H1 (cell line): ENCODE data around the gene KIR2DL4. TPM values are rescaled to one million over a fixed set of nuclear protein-coding genes. Genes with fewer than 3 reads are reported as not detected.
"Not testable (repeated sequence)": the region's sequence is repeated elsewhere in the genome, so short reads cannot be mapped to it uniquely, and the experiment has no call there.

Source experiments
- CTCF ChIA-PET: fragments of 300-600 bp; sonication (Branson Sonifier 250); formaldehyde crosslinking; loops from one replicate; lab custom pipeline; 2021; ENCODE audit not compliant: partially characterized antibody; lab: Charles Lee
- POLR2A ChIA-PET: fragments of 300-600 bp; sonication (Branson Sonifier 250); formaldehyde crosslinking; loops from one replicate; lab custom pipeline; 2021; ENCODE audit warnings: inconsistent platforms; ENCODE audit not compliant: partially characterized antibody; lab: Charles Lee
- DNase-seq, 2 experiments: peaks; one replicate each; pipeline versions ENCODE4 v3.0.0 to v3.0.0-alpha.2; 2010 to 2022; ENCODE audit warnings: low spot score in 2 of 2, low read depth in 1 of 2, mixed read lengths in 1 of 2
- FAIRE-seq: peaks from 2 replicates; lab custom pipeline; 2011; peaks lifted over from hg19 to GRCh38; lab: Jason Lieb, UNC
- H2AFZ ChIP-seq: 2 replicates; pipeline ENCODE4 v1.8.1; 2012; ENCODE audit warnings: low read length, inconsistent platforms
- H2AK5ac ChIP-seq: 2 replicates; pipeline ENCODE4 v1.6.1; 2013; ENCODE audit warnings: low read depth, low read length
- H2BK120ac ChIP-seq: replicated peaks from 2 replicates; pipeline ENCODE3; 2013; ENCODE audit warnings: low read depth, low read length, inconsistent platforms
- H2BK12ac ChIP-seq: 2 replicates; pipeline ENCODE4 v1.6.1; 2013; ENCODE audit warnings: low read depth, low read length
- H2BK15ac ChIP-seq: 2 replicates; pipeline ENCODE4 v1.6.1; 2013; ENCODE audit warnings: low read length
- H2BK20ac ChIP-seq: 2 replicates; pipeline ENCODE4 v1.6.1; 2013; ENCODE audit warnings: low read length
- H2BK5ac ChIP-seq: 2 replicates; pipeline ENCODE4 v1.6.1; 2013; ENCODE audit warnings: low read depth, low read length
- H3K14ac ChIP-seq: 2 replicates; pipeline ENCODE4 v1.6.1; 2013; ENCODE audit warnings: inconsistent platforms; ENCODE audit not compliant: insufficient read length
- H3K18ac ChIP-seq: 2 replicates; pipeline ENCODE4 v1.6.1; 2013; ENCODE audit warnings: low read length; ENCODE audit errors: extremely low read depth
- H3K23ac ChIP-seq: 2 replicates; pipeline ENCODE4 v1.6.1; 2013; ENCODE audit warnings: inconsistent platforms; ENCODE audit not compliant: insufficient read length
- H3K23me2 ChIP-seq: 2 replicates; pipeline ENCODE4 v1.6.1; 2013; ENCODE audit warnings: low read depth, low read length
- H3K27ac ChIP-seq: 2 replicates; pipeline ENCODE4 v1.6.1; 2011; ENCODE audit warnings: low read depth, low read length, inconsistent platforms
- H3K27me3 ChIP-seq, 4 experiments: replicated peaks in 1 of 4; 1 replicate in 1 of 4; 2 replicates in 3 of 4; pipeline versions ENCODE4 v1.6.1 to v1.8.1; 2011 to 2013; ENCODE audit warnings: low read length in 3 of 4, mild to moderate bottlenecking in 3 of 4, inconsistent platforms in 2 of 4, mixed read lengths in 2 of 4, moderate library complexity in 1 of 4; ENCODE audit not compliant: control insufficient read depth in 3 of 4, insufficient read depth in 3 of 4; ENCODE audit errors: extremely low read depth in 1 of 4
- H3K36me3 ChIP-seq, 4 experiments: 2 replicates each; pipeline versions ENCODE4 v1.6.1 to v1.8.1; 2011 to 2013; ENCODE audit warnings: mild to moderate bottlenecking in 4 of 4, low read length in 3 of 4, moderate library complexity in 2 of 4, control low read depth in 1 of 4, inconsistent platforms in 1 of 4; ENCODE audit not compliant: insufficient read depth in 4 of 4, control insufficient read depth in 2 of 4
- H3K4ac ChIP-seq: replicated peaks from 2 replicates; pipeline ENCODE3; 2013; ENCODE audit warnings: low read length, low read depth, mixed read lengths, inconsistent platforms; ENCODE audit not compliant: insufficient read length
- H3K4me1 ChIP-seq, 4 experiments: replicated peaks in 1 of 4; 1 replicate in 1 of 4; 2 replicates in 3 of 4; pipeline versions ENCODE4 v1.6.1 to v1.8.1; 2011 to 2013; ENCODE audit warnings: low read length in 3 of 4, inconsistent platforms in 2 of 4, mixed read lengths in 1 of 4; ENCODE audit not compliant: insufficient read depth in 4 of 4, control insufficient read depth in 3 of 4
- H3K4me2 ChIP-seq, 2 experiments: 2 replicates each; pipeline versions ENCODE4 v1.6.1 to v1.8.1; 2011 to 2013; ENCODE audit warnings: low read depth in 2 of 2, low read length in 2 of 2, control low read depth in 1 of 2, inconsistent platforms in 1 of 2, mild to moderate bottlenecking in 1 of 2; ENCODE audit not compliant: insufficient read depth in 1 of 2
- H3K4me3 ChIP-seq, 4 experiments: fragments of 200-600, 300-600 bp in 1 of 4; sonication (generic), shearing (Covaris generic), sonication (Bioruptor Twin) in 1 of 4; 2 replicates each; pipeline versions ENCODE4 v1.5.1 to v1.8.1; 2011 to 2016; ENCODE audit warnings: low read length in 4 of 4, low read depth in 3 of 4, control low read depth in 2 of 4, inconsistent platforms in 2 of 4, mild to moderate bottlenecking in 2 of 4, mixed read lengths in 1 of 4, moderate library complexity in 1 of 4; ENCODE audit not compliant: insufficient read depth in 2 of 4; ENCODE audit errors: extremely low read depth in 1 of 4
- H3K56ac ChIP-seq: replicated peaks from 2 replicates; pipeline ENCODE3; 2013; ENCODE audit warnings: low read depth, mild to moderate bottlenecking, mixed read lengths, low read length, inconsistent platforms; ENCODE audit not compliant: insufficient read length
- H3K79me1 ChIP-seq: 2 replicates; pipeline ENCODE4 v1.6.1; 2013; ENCODE audit warnings: low read depth, low read length, control low read depth
- H3K79me2 ChIP-seq, 2 experiments: 2 replicates each; pipeline versions ENCODE4 v1.6.1 to v1.8.1; 2012 to 2013; ENCODE audit warnings: low read length in 2 of 2, mild to moderate bottlenecking in 2 of 2, inconsistent platforms in 1 of 2; ENCODE audit not compliant: insufficient read depth in 2 of 2, control insufficient read depth in 1 of 2
- H3K9ac ChIP-seq, 4 experiments: replicated peaks in 1 of 4; 1 replicate in 1 of 4; 2 replicates in 3 of 4; pipeline versions ENCODE4 v1.6.1 to v1.8.1; 2011 to 2013; ENCODE audit warnings: low read depth in 3 of 4, low read length in 3 of 4, control low read depth in 2 of 4, mild to moderate bottlenecking in 2 of 4, moderate library complexity in 2 of 4, inconsistent platforms in 1 of 4; ENCODE audit errors: extremely low read depth in 1 of 4
- H3K9me3 ChIP-seq, 2 experiments: 2 replicates each; pipeline versions ENCODE4 v1.6.1 to v1.8.1; 2012 to 2013; ENCODE audit warnings: mild to moderate bottlenecking in 2 of 2, moderate library complexity in 2 of 2, control low read depth in 1 of 2, inconsistent platforms in 1 of 2, low read depth in 1 of 2, low read length in 1 of 2, mixed read lengths in 1 of 2; ENCODE audit not compliant: insufficient read depth in 2 of 2
- H4K20me1 ChIP-seq, 2 experiments: replicated peaks in 1 of 2; 2 replicates each; pipeline versions ENCODE3 to v1.8.1; 2011 to 2013; ENCODE audit warnings: inconsistent platforms in 2 of 2, low read length in 2 of 2, mild to moderate bottlenecking in 1 of 2; ENCODE audit not compliant: insufficient read depth in 2 of 2, control insufficient read depth in 1 of 2
- H4K5ac ChIP-seq: 2 replicates; pipeline ENCODE4 v1.6.1; 2013; ENCODE audit warnings: low read length, low read depth, mixed read lengths, inconsistent platforms; ENCODE audit not compliant: insufficient read length
- H4K8ac ChIP-seq: 2 replicates; pipeline ENCODE4 v1.8.0; 2013; ENCODE audit warnings: mild to moderate bottlenecking, moderate library complexity, low read length, inconsistent platforms; ENCODE audit not compliant: insufficient read depth; ENCODE audit errors: extremely low read depth
- H4K91ac ChIP-seq: replicated peaks from 2 replicates; pipeline ENCODE3; 2013; ENCODE audit warnings: low read length, mixed read lengths, inconsistent platforms; ENCODE audit not compliant: insufficient read length
- WGBS, 2 experiments: shearing (Covaris generic) in 1 of 2; methylation state at CpG; one replicate each; pipeline versions ENCODE4 v1.1.6 to v1.1.7; 2013 to 2015; ENCODE audit warnings: low lambda C conversion rate in 2 of 2, mixed read lengths in 2 of 2, inconsistent platforms in 1 of 2, low coverage in 1 of 2, missing lambda C conversion rate in 1 of 2; ENCODE audit not compliant: insufficient replicate concordance in 2 of 2, insufficient coverage in 1 of 2, insufficient read length in 1 of 2; ENCODE audit errors: extremely low coverage in 1 of 2, missing lambda C conversion rate in 1 of 2; 5-methylcytosine and 5-hydroxymethylcytosine counted together
- polyA plus RNA-seq, 7 experiments: library from polyadenylated mRNA; depleted of rRNA in 3 of 7; stranded (reverse) in 5 of 7; unstranded in 2 of 7; fragments of >200 nt in 5 of 7; fragments of 200-250 nt in 2 of 7; gene quantifications; 1 replicate in 5 of 7; 2 replicates in 1 of 7; 4 replicates in 1 of 7; pipeline versions ENCODE4 v1.2.1 to v1.2.3, GENCODE V29; 2011 to 2013; ENCODE audit warnings: missing spikeins in 2 of 7, mixed read lengths in 2 of 7
- total RNA-seq: library from RNA; stranded (reverse); fragmentation: NEBNext Ultra II Directional; extraction: Animal tissue kit (Norgen Biotek cat#: 25700); gene quantifications from 2 replicates; pipeline ENCODE4 v1.2.1, GENCODE V29; 2021

KIR2DL4 gene
- total and polyA plus RNA-seq, 2 of the 8 experiments (the other 6 are each of a cell fraction or from before 2014, with no cell fraction given) = not detected

DNA sequence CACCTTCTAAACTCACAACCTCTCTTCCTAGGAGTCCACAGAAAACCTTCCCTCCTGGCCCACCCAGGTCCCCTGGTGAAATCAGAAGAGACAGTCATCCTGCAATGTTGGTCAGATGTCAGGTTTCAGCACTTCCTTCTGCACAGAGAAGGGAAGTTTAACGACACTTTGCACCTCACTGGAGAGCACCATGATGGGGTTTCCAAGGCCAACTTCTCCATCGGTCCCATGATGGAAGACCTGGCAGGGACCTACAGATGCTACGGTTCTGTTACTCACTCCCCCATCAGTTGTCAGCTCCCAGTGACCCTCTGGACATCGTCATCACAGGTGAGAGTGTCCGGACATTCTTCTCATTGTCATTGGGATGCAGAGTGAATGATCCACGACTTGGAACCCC lies 44.8 kb upstream of the KIR2DL4 start:
- H2BK12ac ChIP-seq, H3K27ac ChIP-seq, H3K4me1 ChIP-seq, H4K5ac ChIP-seq, H2BK20ac ChIP-seq, H2BK120ac ChIP-seq, H3K79me1 ChIP-seq, H4K20me1 ChIP-seq, H3K23me2 ChIP-seq, H4K8ac ChIP-seq, CTCF ChIA-PET, H3K14ac ChIP-seq, H2BK15ac ChIP-seq, H4K91ac ChIP-seq, FAIRE-seq, H2AFZ ChIP-seq, H3K18ac ChIP-seq, H3K9ac ChIP-seq, H3K4ac ChIP-seq, H3K79me2 ChIP-seq, H3K23ac ChIP-seq, H3K27me3 ChIP-seq, DNase-seq, POLR2A ChIA-PET, H3K4me2 ChIP-seq, H3K4me3 ChIP-seq, H2AK5ac ChIP-seq, H2BK5ac ChIP-seq, H3K56ac ChIP-seq, H3K36me3 ChIP-seq: not testable (repeated sequence)
- 72% methylated on average over 6 of the region's 6 CpGs; no CpG with 5 or more reads in 1 of the 2 experiments for WGBS, 2 experiments
- H3K9me3 ChIP-seq = peaks cover 24 to 67% of the 10 kb centered on the region in 2 experiments

- H2BK20ac ChIP-seq, H2BK5ac ChIP-seq, CTCF ChIA-PET, H3K56ac ChIP-seq, H2BK120ac ChIP-seq, H2BK15ac ChIP-seq, H3K27me3 ChIP-seq, FAIRE-seq, DNase-seq, H3K23ac ChIP-seq, H3K79me2 ChIP-seq, H3K14ac ChIP-seq, H2AFZ ChIP-seq, H3K4me3 ChIP-seq, H4K20me1 ChIP-seq, H3K18ac ChIP-seq, H4K91ac ChIP-seq, H3K36me3 ChIP-seq, H3K9ac ChIP-seq, H3K4ac ChIP-seq, H2BK12ac ChIP-seq, POLR2A ChIA-PET, H2AK5ac ChIP-seq, H3K23me2 ChIP-seq, H4K5ac ChIP-seq, H3K4me2 ChIP-seq, H3K27ac ChIP-seq, H3K79me1 ChIP-seq, H3K4me1 ChIP-seq, H4K8ac ChIP-seq: not testable (repeated sequence)
- WGBS, 2 experiments = 76% methylated on average over 8 of the region's 8 CpGs; no CpG with 5 or more reads in 1 of the 2 experiments
- H3K9me3 ChIP-seq = peaks cover 10 to 57% of the 10 kb centered on the region in 2 experiments; a peak in 3 of 4 replicates
These were observed 39.2 kb upstream of the KIR2DL4 start for GRCh38 chr19:54764219-54764618.
